Endothelial cell of hepatic sinusoid (primary cell): ENCODE results near the gene SEPTIN7.

Experiments
- in situ Hi-C: cut with HindIII; loops from 2 replicates; pipeline ENCODE4 v1.10.0; 2017; ENCODE audit warnings: low sequenced_read_pairs

The SEPTIN7 gene

GRCh38 chr7:35826751-35827150 is 25.9 kb downstream of the SEPTIN7 start:
- in situ Hi-C loops: no loop called here

- in situ Hi-C loops: no loop called here
Observed at GRCh38 chr7:35828817-35829216, 28.0 kb downstream of the SEPTIN7 start.

- in situ Hi-C loops: no loop called here
Observed at GRCh38 chr7:35831208-35831607, 30.4 kb downstream of the SEPTIN7 start.

GRCh38 chr7:35839860-35840854 is 39.3 kb downstream of the SEPTIN7 start:
- in situ Hi-C loops: no loop called here

GRCh38 chr7:35846816-35847412 is 46.1 kb downstream of the SEPTIN7 start:
- in situ Hi-C loops: no loop called here

- in situ Hi-C loops: no loop called here
Observed at GRCh38 chr7:35848725-35849124, 47.9 kb downstream of the SEPTIN7 start.

- in situ Hi-C loops: no loop called here
Observed at GRCh38 chr7:35849158-35849831, 48.4 kb downstream of the SEPTIN7 start.

GRCh38 chr7:35849954-35850353 is 49.1 kb downstream of the SEPTIN7 start:
- in situ Hi-C loops: no loop called here
